HG03442 (cell line): ENCODE results near the gene ARL17B.
"Not testable (repeated sequence)": the region's sequence is repeated elsewhere in the genome, so short reads cannot be mapped to it uniquely, and the experiment has no call there.

Source experiments
- ATAC-seq: cut with Tn5 transposase; IDR thresholded peaks from one replicate; pipeline ENCODE4 v1.9.1; 2021; ENCODE audit warnings: mild to moderate bottlenecking, moderate library complexity; ENCODE audit not compliant: unreplicated experiment

The ARL17B gene

DNA sequence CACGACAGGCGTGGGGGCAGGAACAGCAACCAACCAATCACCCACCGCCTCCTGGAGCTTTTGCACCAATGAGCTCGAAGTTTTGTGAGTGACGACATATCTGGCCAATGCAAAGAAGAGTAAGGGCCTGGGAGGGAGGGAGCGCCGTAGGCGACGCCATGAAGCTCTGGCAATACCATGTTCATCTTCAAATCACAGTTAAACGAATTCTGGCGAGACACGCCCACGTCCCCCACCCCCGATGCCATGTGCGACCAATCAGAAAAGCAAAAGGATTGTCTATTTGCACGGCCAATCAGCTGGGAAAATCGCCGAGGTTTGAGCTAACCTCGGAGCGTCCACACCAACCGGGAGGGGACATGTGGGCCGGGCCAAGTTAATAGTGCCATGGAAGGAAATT lies at the start of gene ARL17B:
ARL17B (minus strand) TSS at position 12 of the 400 bp plus-strand sequence. CDS start 3,369 bp downstream, outside the sequence.
- ATAC-seq, result peak; percentile 88

GRCh38 chr17:46409864-46410263 lies 48.3 kb upstream of the ARL17B start:
- not testable (repeated sequence) for ATAC-seq

- ATAC-seq, result not testable (repeated sequence)
Observed at GRCh38 chr17:46407155-46407554, 45.6 kb upstream of the ARL17B start.

DNA sequence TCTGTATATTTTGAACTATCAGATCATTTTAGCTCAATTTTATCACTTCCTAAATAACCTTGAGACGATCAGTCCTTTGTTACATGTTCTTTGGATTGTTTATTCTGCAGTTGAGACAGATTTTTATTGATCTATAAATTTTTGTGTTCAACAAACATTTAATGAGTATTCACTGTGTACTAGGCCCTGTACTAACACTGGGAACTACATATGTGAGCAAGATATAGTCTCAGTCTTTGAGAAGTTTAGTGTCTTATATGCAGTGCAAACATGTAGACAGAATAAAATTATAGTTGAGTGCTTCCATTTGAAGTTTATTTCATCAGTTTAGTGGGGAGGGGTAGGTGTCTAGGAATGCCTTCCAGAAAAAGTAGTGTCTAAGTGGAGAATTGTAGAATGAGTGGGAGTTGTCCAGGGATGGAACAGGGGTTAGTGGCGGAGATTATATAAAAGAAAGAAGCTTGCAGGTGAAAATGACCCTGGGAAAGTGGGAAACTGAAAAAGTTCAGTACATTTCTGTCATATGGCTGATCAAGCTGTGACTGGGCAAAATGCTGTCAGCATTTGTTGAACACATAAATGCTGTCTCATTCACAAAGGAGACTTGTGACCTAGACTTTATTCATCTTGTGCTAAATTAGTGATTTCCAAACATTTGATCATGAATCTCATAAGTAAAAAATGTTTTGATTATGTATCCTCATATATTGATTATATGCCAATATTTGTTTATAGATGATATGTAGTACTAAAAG lies 39.6 kb upstream of the ARL17B start:
- ATAC-seq, result not testable (repeated sequence)

DNA sequence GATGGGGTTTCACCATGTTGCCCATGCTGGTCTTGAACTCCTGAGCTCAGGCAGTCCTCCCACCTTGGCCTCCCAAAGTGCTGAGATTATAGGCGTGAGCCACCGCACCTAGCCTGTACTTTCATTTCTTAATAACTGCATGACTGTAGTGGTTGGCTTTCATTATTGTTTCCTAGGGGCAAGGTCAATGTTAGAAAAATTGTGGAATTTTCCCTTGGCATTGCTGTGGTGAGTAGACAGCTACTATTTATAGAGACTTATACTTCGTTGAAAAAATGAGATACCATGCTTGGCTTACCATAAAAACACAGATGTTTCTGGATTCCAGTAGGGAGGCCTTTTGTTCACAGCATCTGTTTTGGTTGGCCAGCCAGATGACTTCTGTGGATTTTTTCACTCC lies 39.0 kb upstream of the ARL17B start:
- not testable (repeated sequence) for ATAC-seq

- not testable (repeated sequence) for ATAC-seq
Observed at GRCh38 chr17:46399993-46400392, 38.4 kb upstream of the ARL17B start.

DNA sequence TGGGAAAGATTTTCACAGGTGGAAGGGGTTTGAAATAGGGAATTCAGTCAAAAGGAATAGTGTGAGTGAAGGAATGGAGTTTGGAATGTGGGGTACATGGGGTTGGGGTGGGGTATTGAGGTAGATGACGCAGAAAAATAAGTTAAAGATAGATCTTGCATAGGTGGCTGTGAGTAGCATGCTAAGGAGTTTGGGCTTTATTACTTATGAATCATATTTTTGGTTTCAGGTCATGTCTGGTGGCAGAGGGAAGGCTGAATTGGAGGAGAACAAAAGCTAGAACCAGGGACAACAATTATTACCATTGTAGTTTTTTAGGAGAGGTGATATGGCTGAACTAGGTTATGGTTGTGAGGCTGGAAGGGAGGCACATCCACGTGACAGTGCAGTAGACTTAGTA lies 34.7 kb upstream of the ARL17B start:
- not testable (repeated sequence) for ATAC-seq

DNA sequence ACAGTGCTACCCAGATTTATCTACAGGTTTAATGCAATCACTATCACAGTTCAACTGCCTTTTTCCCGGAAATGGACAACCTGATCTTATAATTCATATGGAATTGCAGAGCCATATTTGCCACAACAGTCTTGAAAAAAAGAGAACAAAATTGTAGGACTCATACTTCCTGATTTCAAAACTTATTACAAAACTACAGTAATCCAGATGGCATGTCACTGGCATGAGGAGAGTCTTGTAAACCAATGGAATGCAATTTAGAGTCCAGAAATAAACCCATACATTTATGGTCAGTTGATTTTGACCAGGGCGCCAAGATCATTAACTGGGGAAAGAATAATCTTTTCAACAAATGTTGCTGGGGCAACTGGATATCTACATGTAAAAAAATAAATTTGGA lies 32.1 kb upstream of the ARL17B start:
- not testable (repeated sequence) for ATAC-seq

DNA sequence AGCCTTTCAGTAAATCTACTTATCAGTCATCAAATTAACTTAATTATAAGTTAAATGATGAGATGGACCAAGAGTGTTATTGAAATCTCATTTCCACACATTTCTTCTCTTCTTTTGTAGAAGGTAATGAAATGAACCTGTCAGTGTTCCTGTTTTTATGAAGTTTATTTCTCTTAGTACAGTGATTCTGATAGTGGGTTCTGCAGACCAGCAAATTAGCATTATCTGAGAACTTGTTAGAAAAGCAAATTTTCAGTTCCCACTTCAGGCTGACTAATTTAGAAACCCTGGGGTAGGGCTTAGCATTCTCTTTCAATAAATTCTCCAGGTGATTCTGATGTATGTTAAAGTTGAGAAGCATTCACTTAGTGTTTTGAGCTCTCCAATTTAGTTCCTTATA lies 23.9 kb upstream of the ARL17B start:
- ATAC-seq, result peak; percentile 83

DNA sequence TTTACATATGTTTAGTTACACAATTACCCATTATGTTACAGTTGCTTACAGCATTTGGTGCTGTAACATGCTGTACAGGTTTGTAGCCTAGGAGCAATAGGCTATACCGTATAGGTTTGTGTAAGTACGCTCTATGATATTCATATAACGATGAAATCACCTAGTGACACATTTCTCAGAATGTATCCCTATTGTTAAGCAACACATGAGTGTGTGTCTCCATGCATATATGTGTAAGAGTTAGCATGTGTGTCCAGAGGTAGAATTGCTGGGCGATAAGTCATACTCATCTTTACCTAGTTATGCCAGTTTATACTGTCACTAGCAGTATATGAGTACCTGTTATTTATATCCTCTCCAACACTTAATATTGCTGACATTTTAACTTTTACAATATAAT lies 21.6 kb upstream of the ARL17B start:
- ATAC-seq, result not testable (repeated sequence)

- ATAC-seq, result not testable (repeated sequence)
Observed at GRCh38 chr17:46373418-46373817, 11.9 kb upstream of the ARL17B start.

DNA sequence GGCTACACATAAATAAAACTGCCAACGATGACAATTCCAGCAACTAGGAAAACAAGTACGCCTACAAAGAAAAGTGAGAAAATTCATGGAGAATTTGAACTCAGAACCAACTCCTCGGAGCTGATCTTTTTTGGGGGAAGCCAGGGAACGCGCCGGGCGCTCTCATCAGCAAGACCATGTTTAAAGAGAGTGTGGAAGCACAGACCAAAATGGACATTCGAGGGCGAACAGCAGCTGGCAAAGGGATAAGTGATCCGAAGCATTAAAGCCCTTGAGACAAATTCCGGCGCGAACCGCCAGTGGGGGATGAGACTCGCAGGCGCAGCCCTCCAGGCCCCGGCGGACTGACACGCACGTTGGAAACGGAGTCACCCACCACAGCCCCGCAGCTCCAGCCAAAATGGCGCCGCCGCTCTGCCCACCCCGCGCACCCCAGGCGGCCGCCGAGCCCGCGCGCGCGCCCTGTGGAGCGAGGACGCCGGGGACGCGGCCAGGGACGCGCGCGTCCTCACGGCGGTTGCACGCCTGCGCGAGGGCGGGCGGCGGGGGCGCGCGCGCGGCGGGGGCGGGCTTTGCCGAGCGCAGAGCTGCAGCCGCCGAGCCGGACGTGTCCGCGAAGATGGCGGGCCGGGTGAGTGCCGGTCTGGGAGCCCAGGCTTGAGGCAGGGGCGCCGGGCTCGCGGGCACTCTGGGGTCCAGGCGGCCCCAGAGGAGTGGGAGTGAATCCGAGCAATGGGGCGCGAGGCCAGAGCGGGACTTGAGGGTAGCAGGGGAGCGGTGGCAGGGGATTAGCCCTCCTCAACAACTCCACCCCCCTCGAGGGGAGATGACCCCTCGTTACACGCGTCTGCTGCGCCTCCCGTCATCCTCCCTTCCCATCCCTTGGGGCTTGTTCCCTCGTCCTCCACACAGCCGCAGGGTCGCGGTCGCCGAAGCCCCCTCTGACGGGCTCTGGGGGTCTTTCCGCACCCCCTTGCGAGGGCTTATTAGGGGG lies 11.0 kb upstream of the ARL17B start:
- peak; percentile 71 for ATAC-seq

DNA sequence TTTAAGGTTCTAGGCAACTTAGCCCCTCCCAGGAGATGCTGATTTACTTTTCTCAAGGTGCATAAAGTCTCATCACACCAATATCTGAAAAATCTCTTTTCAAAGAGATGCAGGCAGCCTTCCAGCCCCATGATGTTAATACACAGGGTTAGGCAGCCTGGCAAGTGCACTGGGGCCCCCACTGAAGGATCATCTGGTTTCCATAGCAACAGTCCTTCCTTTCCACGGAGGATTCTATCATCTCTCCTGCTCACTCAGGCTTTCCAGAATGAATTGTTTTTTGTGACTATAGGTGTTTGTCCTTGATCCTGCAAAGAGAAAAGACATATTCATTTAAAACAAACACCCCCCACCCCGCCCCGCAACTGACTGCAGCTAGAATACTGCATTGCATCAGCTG lies 6.0 kb upstream of the ARL17B start:
- ATAC-seq, result not testable (repeated sequence)

- peak; percentile 43 for ATAC-seq
Observed at GRCh38 chr17:46361145-46361735, 326 bp downstream of the ARL17B start.

DNA sequence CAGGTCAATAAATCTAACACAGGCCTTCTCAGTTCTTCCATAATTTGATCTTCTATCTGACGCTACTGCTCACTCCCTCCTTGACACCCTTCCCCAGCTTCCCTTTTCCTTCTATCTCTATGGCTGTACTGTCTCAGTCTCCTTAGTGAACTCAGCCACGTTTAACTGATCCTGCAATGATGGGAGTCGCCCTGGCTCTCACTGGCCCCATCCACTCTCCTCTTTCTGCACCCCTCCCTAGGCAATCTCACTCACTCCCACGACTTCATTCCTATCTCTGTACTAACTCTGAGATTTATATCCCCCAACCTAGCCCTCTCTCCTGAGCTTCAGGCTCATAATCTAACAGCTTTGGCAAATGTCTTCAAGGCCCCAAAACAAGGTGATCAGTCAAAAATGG lies 7.7 kb downstream of the ARL17B start:
- ATAC-seq, result not testable (repeated sequence)

GRCh38 chr17:46349060-46349459 lies 12.5 kb downstream of the ARL17B start:
- ATAC-seq, result not testable (repeated sequence)

GRCh38 chr17:46348345-46348744 lies 13.2 kb downstream of the ARL17B start:
- not testable (repeated sequence) for ATAC-seq

GRCh38 chr17:46342131-46342530 lies 19.4 kb downstream of the ARL17B start:
- not testable (repeated sequence) for ATAC-seq

DNA sequence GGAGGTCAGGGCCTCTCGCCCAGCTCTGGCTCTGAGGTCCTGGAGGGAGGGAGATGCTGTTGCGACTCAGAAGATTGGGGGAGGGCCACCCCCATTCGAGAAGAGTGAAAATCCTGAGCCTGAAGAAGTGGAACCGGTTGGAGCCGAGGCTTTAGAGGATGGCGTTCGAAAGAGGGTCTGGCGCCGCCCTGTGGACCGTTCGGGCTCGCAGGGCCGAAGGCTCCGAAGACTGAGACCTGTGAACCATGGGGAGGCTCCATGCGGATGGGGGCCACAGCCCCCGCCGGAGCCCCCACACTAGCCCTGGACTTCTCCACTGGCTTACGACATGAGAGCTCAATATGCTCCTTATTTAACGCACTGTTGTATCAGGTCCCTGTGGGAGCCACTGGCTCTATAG lies 20.3 kb downstream of the ARL17B start:
- not testable (repeated sequence) for ATAC-seq

DNA sequence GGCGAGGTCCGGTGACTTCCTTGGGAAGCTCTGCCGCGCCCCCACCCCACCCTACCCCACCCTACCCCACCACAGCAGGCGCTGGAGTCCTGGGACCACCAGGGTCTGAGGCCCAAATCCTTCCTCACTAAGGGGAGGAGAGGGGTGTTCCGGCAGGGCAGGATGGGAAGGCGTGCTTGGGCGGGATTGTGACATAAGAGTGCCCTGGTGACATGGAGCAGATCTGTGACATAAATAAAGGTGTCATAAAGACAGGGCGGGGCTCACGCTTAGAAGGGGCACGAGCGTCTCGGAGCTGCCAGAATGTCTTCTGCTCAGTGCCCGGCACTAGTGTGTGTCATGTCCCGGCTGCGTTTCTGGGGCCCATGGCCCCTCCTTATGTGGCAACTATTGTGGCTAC lies 66.7 kb downstream of the ARL17B start, which contains the start of gene LRRC37A:
LRRC37A (plus strand) TSS at position 301 of the 400 bp plus-strand sequence; CDS start at position 304, 3 bp downstream.
- ATAC-seq, result not testable (repeated sequence)

DNA sequence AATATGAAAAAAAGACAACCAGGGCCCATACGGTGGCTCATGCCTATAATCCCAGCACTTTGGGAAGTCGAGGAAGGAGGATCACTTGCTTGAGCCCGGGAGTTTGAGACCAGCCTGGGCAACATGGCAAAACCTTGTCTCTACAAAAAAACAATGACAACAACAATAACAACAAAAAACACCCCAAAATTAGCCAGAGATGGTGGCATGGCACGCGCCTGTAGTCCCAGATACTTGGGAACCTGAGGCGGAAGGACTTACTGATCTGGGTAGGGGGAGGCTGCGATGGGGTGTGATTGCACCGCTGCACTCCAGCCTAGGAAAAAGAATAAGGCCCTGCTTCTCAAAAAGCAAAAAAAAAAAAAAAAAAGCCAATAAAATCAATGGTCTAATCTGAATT lies 69.9 kb downstream of the ARL17B start:
- ATAC-seq, result not testable (repeated sequence)
